Measurements from ENCODE around the gene TOX2. TPM values are rescaled to one million over a fixed set of nuclear protein-coding genes. Genes with fewer than 3 reads are reported as not detected.

Gene TOX2
- total RNA-seq, 1 experiment from 2014 or later, result 6.2 TPM

GRCh38 chr20:43961541-43962471 lies 47.2 kb downstream of the TOX2 start:
- Histone ChIP-seq H3K4me1 (replicated peaks) (peaks cover 45% of the 10 kb centered on the region), H3K27ac (no peak overlapping the region)
- no peak for DNase-seq (ENCODE audit: low read depth in 1 of 2, low spot score in 2 of 2)

GRCh38 chr20:43962530-43962929 lies 47.9 kb downstream of the TOX2 start:
- Histone ChIP-seq H3K36me3 (peaks cover 13% of the 10 kb centered on the region), H3K4me3 (no peak overlapping the region), H3K4me1 (replicated peaks) (peaks cover 38% of the 10 kb centered on the region), H3K9me3 (replicated peaks) (no peaks in the 10 kb centered on the region), H3K27me3 (replicated peaks) (no peaks in the 10 kb centered on the region), H3K27ac (no peak overlapping the region)
- DNase-seq (ENCODE audit: low read depth in 1 of 2, low spot score in 2 of 2), result no peak

More at GRCh38 chr20:43961541-43962471, 47.2 kb downstream of the TOX2 start:
- H3K36me3 ChIP-seq, result peaks cover 13% of the 10 kb centered on the region
- H3K4me3 ChIP-seq, result no peak overlapping the region
- H3K27me3 ChIP-seq (replicated peaks), result no peaks in the 10 kb centered on the region
- H3K9me3 ChIP-seq (replicated peaks), result no peaks in the 10 kb centered on the region

- Histone ChIP-seq H3K36me3 (peaks cover 9% of the 10 kb centered on the region), H3K9me3 (replicated peaks) (no peaks in the 10 kb centered on the region), H3K27ac (no peak overlapping the region), H3K27me3 (replicated peaks) (no peaks in the 10 kb centered on the region), H3K4me1 (replicated peaks) (peaks cover 34% of the 10 kb centered on the region), H3K4me3 (no peak overlapping the region)
- DNase-seq (ENCODE audit: low read depth in 1 of 2, low spot score in 2 of 2), result no peak
Measured at GRCh38 chr20:43963233-43963632, 48.6 kb downstream of the TOX2 start.

- peaks cover 4% of the 10 kb centered on the region; the same call in 1 of the 2 replicates for H3K36me3 ChIP-seq
- no peak for DNase-seq (ENCODE audit: low read depth in 1 of 2, low spot score in 2 of 2)
- H3K4me1 ChIP-seq (replicated peaks), result peaks cover 25% of the 10 kb centered on the region
- no peaks in the 10 kb centered on the region for H3K27me3 ChIP-seq (replicated peaks)
- H3K9me3 ChIP-seq (replicated peaks), result no peaks in the 10 kb centered on the region
- no peak overlapping the region for H3K4me3 ChIP-seq
- 0 out of 2 replicates have a peak overlapping the region, but pooled peaks have one; percentile 15 for H3K27ac ChIP-seq
Measured at GRCh38 chr20:43963872-43964791, 49.5 kb downstream of the TOX2 start.

- Histone ChIP-seq H3K4me1 (replicated peaks) (peaks cover 15% of the 10 kb centered on the region), H3K27me3 (replicated peaks) (no peaks in the 10 kb centered on the region), H3K36me3 (no peaks in the 10 kb centered on the region), H3K4me3 (no peak overlapping the region), H3K9me3 (replicated peaks) (no peaks in the 10 kb centered on the region), H3K27ac (no peak overlapping the region)
- no peak for DNase-seq (ENCODE audit: low read depth in 1 of 2, low spot score in 2 of 2)
Measured at GRCh38 chr20:43968341-43969000, 53.8 kb downstream of the TOX2 start.

- no peak for DNase-seq (ENCODE audit: low read depth in 1 of 2, low spot score in 2 of 2)
- H3K27ac ChIP-seq, result no peak overlapping the region
- peaks cover 12% of the 10 kb centered on the region for H3K4me1 ChIP-seq (replicated peaks)
- no peaks in the 10 kb centered on the region for H3K36me3 ChIP-seq
- no peak overlapping the region for H3K4me3 ChIP-seq
- H3K27me3 ChIP-seq (replicated peaks), result no peaks in the 10 kb centered on the region
- H3K9me3 ChIP-seq (replicated peaks), result no peaks in the 10 kb centered on the region
Measured at GRCh38 chr20:43969028-43969447, 54.4 kb downstream of the TOX2 start.

- no peak overlapping the region for H3K27ac ChIP-seq
- no peaks in the 10 kb centered on the region for H3K9me3 ChIP-seq (replicated peaks)
- H3K4me3 ChIP-seq, result no peak overlapping the region
- H3K4me1 ChIP-seq (replicated peaks), result peaks cover 10% of the 10 kb centered on the region
- peaks cover 2% of the 10 kb centered on the region; the same call in 1 of the 2 replicates for H3K36me3 ChIP-seq
- no peak for DNase-seq (ENCODE audit: low read depth in 1 of 2, low spot score in 2 of 2)
- no peaks in the 10 kb centered on the region for H3K27me3 ChIP-seq (replicated peaks)
Measured at GRCh38 chr20:43969501-43970182, 55.0 kb downstream of the TOX2 start.

- no peak for DNase-seq (ENCODE audit: low read depth in 1 of 2, low spot score in 2 of 2)
- Histone ChIP-seq H3K4me1 (replicated peaks) (peaks cover 20% of the 10 kb centered on the region), H3K27ac (no peak overlapping the region)
Measured at GRCh38 chr20:43971267-43971666, 56.6 kb downstream of the TOX2 start.

GRCh38 chr20:43972051-43972450 lies 57.4 kb downstream of the TOX2 start:
- H3K27me3 ChIP-seq (replicated peaks), result no peaks in the 10 kb centered on the region
- peaks cover 17% of the 10 kb centered on the region for H3K36me3 ChIP-seq
- no peak for DNase-seq (ENCODE audit: low read depth in 1 of 2, low spot score in 2 of 2)
- no peaks in the 10 kb centered on the region for H3K9me3 ChIP-seq (replicated peaks)
- no peak overlapping the region for H3K4me3 ChIP-seq
- H3K27ac ChIP-seq, result no peak overlapping the region
- H3K4me1 ChIP-seq (replicated peaks), result peaks cover 28% of the 10 kb centered on the region

More at GRCh38 chr20:43971267-43971666, 56.6 kb downstream of the TOX2 start:
- Histone ChIP-seq H3K27me3 (replicated peaks) (no peaks in the 10 kb centered on the region), H3K36me3 (peaks cover 11% of the 10 kb centered on the region), H3K9me3 (replicated peaks) (no peaks in the 10 kb centered on the region), H3K4me3 (no peak overlapping the region)

- peaks cover 32% of the 10 kb centered on the region for H3K4me1 ChIP-seq (replicated peaks)
Measured at GRCh38 chr20:43972692-43973091, 58.0 kb downstream of the TOX2 start.

GRCh38 chr20:43973231-43973630 lies 58.6 kb downstream of the TOX2 start:
- DNase-seq (ENCODE audit: low read depth in 1 of 2, low spot score in 2 of 2), result no peak
- no peaks in the 10 kb centered on the region for H3K9me3 ChIP-seq (replicated peaks)
- peaks cover 38% of the 10 kb centered on the region for H3K4me1 ChIP-seq (replicated peaks)
- peaks cover 17% of the 10 kb centered on the region for H3K36me3 ChIP-seq
- H3K4me3 ChIP-seq, result no peak overlapping the region
- H3K27me3 ChIP-seq (replicated peaks), result no peaks in the 10 kb centered on the region
- no peak overlapping the region for H3K27ac ChIP-seq

More at GRCh38 chr20:43972692-43973091, 58.0 kb downstream of the TOX2 start:
- Histone ChIP-seq H3K9me3 (replicated peaks) (no peaks in the 10 kb centered on the region), H3K4me3 (no peak overlapping the region), H3K27ac (no peak overlapping the region), H3K36me3 (peaks cover 17% of the 10 kb centered on the region), H3K27me3 (replicated peaks) (no peaks in the 10 kb centered on the region)
- no peak for DNase-seq (ENCODE audit: low read depth in 1 of 2, low spot score in 2 of 2)

- no peak for DNase-seq (ENCODE audit: low read depth in 1 of 2, low spot score in 2 of 2)
Measured at GRCh38 chr20:43973671-43974450, 59.2 kb downstream of the TOX2 start.

More at GRCh38 chr20:43973671-43974450, 59.2 kb downstream of the TOX2 start:
- H3K27ac ChIP-seq, result no peak overlapping the region
- H3K4me1 ChIP-seq (replicated peaks), result peaks cover 44% of the 10 kb centered on the region
- no peak overlapping the region for H3K4me3 ChIP-seq
- peaks cover 17% of the 10 kb centered on the region for H3K36me3 ChIP-seq
- H3K9me3 ChIP-seq (replicated peaks), result no peaks in the 10 kb centered on the region
- no peaks in the 10 kb centered on the region for H3K27me3 ChIP-seq (replicated peaks)

Measured in SJSA1 (cell line).